Peyer's patch (tissue), 4 donors: ENCODE results near the gene IRF2. TPM values are rescaled to one million over a fixed set of nuclear protein-coding genes. Genes with fewer than 3 reads are reported as not detected.

ENCODE experiments used
- DNase-seq, 3 donors: peaks; one replicate each; pipeline ENCODE4 v3.0.0-alpha.2; 2017 to 2019
- H3K27ac ChIP-seq, 4 donors: fragments of 200-600 bp; sonication (generic); one replicate each; pipeline ENCODE4 v1.5.1; 2016 to 2019
- H3K27me3 ChIP-seq, 2 donors: fragments of 200-600 bp; sonication (generic); one replicate each; pipeline ENCODE4 v1.5.1; 2019
- H3K36me3 ChIP-seq, 3 donors: fragments of 200-600 bp; sonication (generic); one replicate each; pipeline ENCODE4 v1.5.1; 2016 to 2019
- H3K4me1 ChIP-seq, 4 donors: fragments of 200-600 bp; sonication (generic); one replicate each; pipeline ENCODE4 v1.5.1; 2016 to 2019
- H3K4me3 ChIP-seq, 4 donors: fragments of 200-600 bp; sonication (generic); 1 replicate in 3 of 4; 2 replicates in 1 of 4; pipeline ENCODE4 v1.5.1; 2016 to 2019; ENCODE audit warnings: mild to moderate bottlenecking in 1 of 4
- H3K9me3 ChIP-seq, 4 donors: fragments of 200-600 bp; sonication (generic); one replicate each; pipeline ENCODE4 v1.5.1; 2016 to 2019; ENCODE audit warnings: mild to moderate bottlenecking in 1 of 4
- CTCF ChIP-seq, 6 experiments: fragments of 450-650 bp in 4 of 6; fragments of 200-600 bp in 2 of 6; sonication (generic) in 1 of 6; IDR thresholded peaks; one replicate each; pipeline ENCODE4 v1.5.1; 2017 to 2019; ENCODE audit warnings: antibody characterized with exemption in 6 of 6, mild to moderate bottlenecking in 3 of 6, moderate library complexity in 1 of 6
- POLR2A ChIP-seq, 2 donors: fragments of 450-650 bp; IDR thresholded peaks; one replicate each; pipeline ENCODE4 v1.5.1; 2017; ENCODE audit warnings: antibody characterized with exemption in 2 of 2, mild to moderate bottlenecking in 2 of 2, moderate library complexity in 2 of 2
- total RNA-seq, 4 donors: library from RNA; depleted of rRNA; stranded (reverse); fragments of >200 nt; gene quantifications; one replicate each; pipeline ENCODE4 v1.1.0, GENCODE V29; 2016

Gene IRF2
- total RNA-seq, 4 donors from 2014 or later = 28.0 to 42.8 (median 39.2) TPM

GRCh38 chr4:184450045-184450444 lies 24.3 kb downstream of the IRF2 start:
- DNase-seq = no peak
- Histone ChIP-seq H3K27me3 (no peaks in the 10 kb centered on the region), H3K4me3 (no peak overlapping the region), H3K4me1 (peaks cover 0 to 71% (median 32%) of the 10 kb centered on the region in 4 donors), H3K9me3 (no peaks in the 10 kb centered on the region), H3K36me3 (no peaks in the 10 kb centered on the region), H3K27ac (peak overlapping the region; percentile 7 to 84 (median 68))
- TF ChIP-seq CTCF (IDR thresholded peaks at IDR 0.05) (no peak), POLR2A (IDR thresholded peaks at IDR 0.05) (no peak)

- Histone ChIP-seq H3K9me3 (no peaks in the 10 kb centered on the region), H3K36me3 (no peaks in the 10 kb centered on the region), H3K4me1 (peaks cover 0 to 65% (median 27%) of the 10 kb centered on the region in 4 donors), H3K27ac (peak overlapping the region; percentile 66 to 84 (median 69)), H3K4me3 (peak overlapping the region; percentile 13 to 38 (median 22)), H3K27me3 (no peaks in the 10 kb centered on the region)
- peak; percentile 51 to 65 (median 63) for DNase-seq
- TF ChIP-seq POLR2A (IDR thresholded peaks at IDR 0.05) (no peak), CTCF (IDR thresholded peaks at IDR 0.05) (peak in 1 of 6 experiments; percentile 3)
Observed at GRCh38 chr4:184448821-184449220, 25.5 kb downstream of the IRF2 start.

- Histone ChIP-seq H3K27me3 (no peaks in the 10 kb centered on the region), H3K27ac (peak overlapping the region; percentile 66 to 84 (median 69)), H3K4me1 (peaks cover 0 to 58% (median 24%) of the 10 kb centered on the region in 4 donors), H3K36me3 (no peaks in the 10 kb centered on the region), H3K9me3 (no peaks in the 10 kb centered on the region), H3K4me3 (peak overlapping the region in 3 of 4 donors; percentile 13 to 38 (median 20))
- DNase-seq = no peak
- no peak for TF ChIP-seq CTCF (IDR thresholded peaks at IDR 0.05)
- TF ChIP-seq POLR2A (IDR thresholded peaks at IDR 0.05) = no peak
Observed at GRCh38 chr4:184448141-184448540, 26.2 kb downstream of the IRF2 start.

GRCh38 chr4:184447664-184448063 lies 26.7 kb downstream of the IRF2 start:
- no peak for TF ChIP-seq CTCF (IDR thresholded peaks at IDR 0.05)
- TF ChIP-seq POLR2A (IDR thresholded peaks at IDR 0.05) = no peak
- no peak overlapping the region for H3K4me3 ChIP-seq
- DNase-seq = no peak
- H3K36me3 ChIP-seq = no peaks in the 10 kb centered on the region
- peaks cover 0 to 54% (median 24%) of the 10 kb centered on the region in 4 donors for H3K4me1 ChIP-seq
- H3K27ac ChIP-seq = peak overlapping the region in 2 of 4 donors; percentile 71 to 84
- no peaks in the 10 kb centered on the region for H3K27me3 ChIP-seq
- no peaks in the 10 kb centered on the region for H3K9me3 ChIP-seq

- H3K27ac ChIP-seq = no peak overlapping the region
Observed at GRCh38 chr4:184446132-184446658, 28.2 kb downstream of the IRF2 start.

More at GRCh38 chr4:184446132-184446658, 28.2 kb downstream of the IRF2 start:
- no peak for DNase-seq
- no peaks in the 10 kb centered on the region for H3K9me3 ChIP-seq
- no peaks in the 10 kb centered on the region for H3K36me3 ChIP-seq
- no peak overlapping the region for H3K4me3 ChIP-seq
- H3K27me3 ChIP-seq = no peaks in the 10 kb centered on the region
- peaks cover 0 to 50% (median 22%) of the 10 kb centered on the region in 4 donors for H3K4me1 ChIP-seq
- TF ChIP-seq POLR2A (IDR thresholded peaks at IDR 0.05) = no peak
- no peak for TF ChIP-seq CTCF (IDR thresholded peaks at IDR 0.05)
